Trophoblast cell (in vitro differentiated cells and primary cell): ENCODE results near the gene TROAP.

Source experiments
- DNase-seq, 2 donors: peaks; one replicate each; pipeline ENCODE4 v3.0.0-alpha.2; 2016
- H2AFZ ChIP-seq: 2 replicates; pipeline ENCODE4 v1.6.1; 2013; ENCODE audit warnings: low read length, moderate library complexity, mild to moderate bottlenecking; ENCODE audit not compliant: insufficient read depth, poor library complexity
- H2AK5ac ChIP-seq: 2 replicates; pipeline ENCODE4 v1.6.1; 2013; ENCODE audit warnings: mild to moderate bottlenecking, low read length
- H2BK120ac ChIP-seq: 2 replicates; pipeline ENCODE4 v1.6.1; 2013; ENCODE audit warnings: low read length, mild to moderate bottlenecking, moderate library complexity; ENCODE audit not compliant: insufficient read depth, poor library complexity
- H2BK12ac ChIP-seq: 2 replicates; pipeline ENCODE4 v1.6.1; 2013; ENCODE audit warnings: mild to moderate bottlenecking, low read length, moderate library complexity
- H2BK5ac ChIP-seq: 2 replicates; pipeline ENCODE4 v1.6.1; 2013; ENCODE audit warnings: low read length, low read depth, moderate library complexity, mild to moderate bottlenecking; ENCODE audit not compliant: poor library complexity
- H3K14ac ChIP-seq: 2 replicates; pipeline ENCODE4 v1.6.1; 2013; ENCODE audit warnings: mild to moderate bottlenecking, low read length
- H3K18ac ChIP-seq: 2 replicates; pipeline ENCODE4 v1.6.1; 2013; ENCODE audit warnings: mild to moderate bottlenecking, low read length
- H3K23ac ChIP-seq: 2 replicates; pipeline ENCODE4 v1.6.1; 2013; ENCODE audit warnings: low read length
- H3K27ac ChIP-seq: 2 replicates; pipeline ENCODE4 v1.5.1; 2013; ENCODE audit warnings: low read depth, mild to moderate bottlenecking, inconsistent platforms, low read length, moderate library complexity
- H3K27me3 ChIP-seq: 2 replicates; pipeline ENCODE4 v1.6.1; 2013; ENCODE audit warnings: inconsistent platforms, mild to moderate bottlenecking, low read length, moderate library complexity; ENCODE audit not compliant: insufficient read depth
- H3K36me3 ChIP-seq, 2 experiments: 1 replicate in 1 of 2; 2 replicates in 1 of 2; pipeline ENCODE4 v1.6.1; 2013; ENCODE audit warnings: low read length in 2 of 2, mild to moderate bottlenecking in 2 of 2, moderate library complexity in 1 of 2; ENCODE audit not compliant: insufficient read depth in 2 of 2, control insufficient read depth in 1 of 2
- H3K4ac ChIP-seq: 2 replicates; pipeline ENCODE4 v1.6.1; 2013; ENCODE audit warnings: low read depth, mild to moderate bottlenecking, low read length, moderate library complexity
- H3K4me1 ChIP-seq, 2 experiments: 1 replicate in 1 of 2; 2 replicates in 1 of 2; pipeline ENCODE4 v1.6.1; 2013; ENCODE audit warnings: low read length in 2 of 2, mild to moderate bottlenecking in 2 of 2, moderate library complexity in 1 of 2; ENCODE audit not compliant: insufficient read depth in 2 of 2, control insufficient read depth in 1 of 2
- H3K4me2 ChIP-seq: 2 replicates; pipeline ENCODE4 v1.6.1; 2013; ENCODE audit warnings: inconsistent platforms, mild to moderate bottlenecking, low read length, moderate library complexity
- H3K4me3 ChIP-seq: 2 replicates; pipeline ENCODE4 v1.5.1; 2013; ENCODE audit warnings: mild to moderate bottlenecking, low read depth, low read length, inconsistent platforms
- H3K79me1 ChIP-seq: one replicate; pipeline ENCODE4 v1.6.1; 2013; ENCODE audit warnings: low read length
- H3K79me2 ChIP-seq: 2 replicates; pipeline ENCODE4 v1.6.1; 2013; ENCODE audit warnings: low read length, mild to moderate bottlenecking; ENCODE audit not compliant: control insufficient read depth, insufficient read depth, poor library complexity
- H3K9ac ChIP-seq: 2 replicates; pipeline ENCODE4 v1.6.1; 2013; ENCODE audit warnings: mild to moderate bottlenecking, low read length
- H3K9me3 ChIP-seq: 2 replicates; pipeline ENCODE4 v1.6.1; 2013; ENCODE audit warnings: low read depth, mild to moderate bottlenecking, control low read depth, inconsistent platforms, low read length; ENCODE audit not compliant: insufficient read depth
- H4K12ac ChIP-seq: 2 replicates; pipeline ENCODE4 v1.6.1; 2013; ENCODE audit warnings: low read depth, mild to moderate bottlenecking, low read length, moderate library complexity
- H4K8ac ChIP-seq: 2 replicates; pipeline ENCODE4 v1.6.1; 2013; ENCODE audit warnings: low read depth, mild to moderate bottlenecking, low read length, moderate library complexity
- H4K91ac ChIP-seq: one replicate; pipeline ENCODE4 v1.6.1; 2013; ENCODE audit warnings: low read depth, mild to moderate bottlenecking, low read length, moderate library complexity
- WGBS: extraction: QIAGEN DNeasy Blood & Tissue Kit; methylation state at CpG from one replicate; pipeline ENCODE4 v1.1.7; 2013; ENCODE audit warnings: missing lambda C conversion rate; ENCODE audit not compliant: insufficient read length, insufficient coverage; ENCODE audit errors: extremely low coverage; 5-methylcytosine and 5-hydroxymethylcytosine counted together

The TROAP gene

GRCh38 chr12:49344486-49345050 lies 21.5 kb downstream of the TROAP start:
- Histone ChIP-seq H4K8ac (no peak overlapping the region), H3K27ac (no peak overlapping the region), H3K9me3 (peaks cover 8% of the 10 kb centered on the region), H3K4me1 (peaks cover 21 to 27% of the 10 kb centered on the region in 2 experiments), H3K9ac (no peak overlapping the region), H3K36me3 (no peaks in the 10 kb centered on the region), H3K4me2 (peak overlapping the region; percentile 53), H2AFZ (no peak overlapping the region), H4K91ac (no peak overlapping the region), H3K79me2 (no peaks in the 10 kb centered on the region), H2BK12ac (no peak overlapping the region), H3K4me3 (no peak overlapping the region), H3K4ac (no peak overlapping the region), H3K18ac (no peak overlapping the region), H3K14ac (no peak overlapping the region), H3K27me3 (peaks cover 72% of the 10 kb centered on the region), H4K12ac (no peak overlapping the region), H3K79me1 (no peaks in the 10 kb centered on the region), H2AK5ac (no peak overlapping the region), H2BK5ac (no peak overlapping the region), H2BK120ac (no peak overlapping the region), H3K23ac (no peak overlapping the region)
- WGBS = no CpG with 5 or more reads among the region's 15 CpGs
- DNase-seq = no peak

DNA sequence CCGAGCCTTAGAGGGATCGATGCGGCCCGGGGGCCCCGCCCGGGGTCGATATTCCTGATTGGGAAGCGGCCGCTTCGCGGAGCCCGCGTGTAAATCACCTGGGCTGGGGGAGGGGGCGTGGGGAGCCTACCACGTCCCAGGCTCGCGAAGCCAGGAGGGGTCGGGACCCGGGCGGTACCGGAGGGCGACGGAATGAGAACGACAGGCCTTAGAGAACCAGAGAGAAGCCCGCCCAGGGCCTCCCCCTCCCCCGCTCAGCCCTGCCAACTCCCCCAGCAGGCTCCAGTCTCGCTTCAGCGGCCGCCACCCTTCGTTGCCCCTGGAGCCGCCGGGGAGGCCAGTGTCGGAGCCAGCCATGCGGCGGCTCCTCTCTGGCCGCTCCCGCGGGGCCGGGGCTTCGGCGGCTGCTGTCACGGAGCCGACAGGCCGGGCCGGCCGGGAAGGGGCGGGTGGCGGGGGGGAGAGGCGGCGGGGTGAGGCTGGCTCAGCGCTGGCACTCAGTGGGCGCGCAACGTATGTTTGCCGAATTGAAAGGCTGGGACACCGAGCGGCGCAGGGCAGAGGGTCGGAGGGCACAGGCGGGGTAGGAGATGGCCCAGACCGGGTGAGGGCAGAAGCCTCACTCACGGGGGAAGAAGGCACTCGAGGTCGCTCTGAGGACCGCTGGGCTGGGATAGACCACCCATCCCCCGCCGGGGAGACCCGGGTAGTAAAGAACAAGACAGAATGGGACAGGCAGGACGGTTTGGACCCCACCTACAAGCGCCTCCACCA lies 22.2 kb downstream of the TROAP start:
- Histone ChIP-seq H2BK120ac (no peak overlapping the region), H2BK5ac (no peak overlapping the region), H3K9me3 (peaks cover 8% of the 10 kb centered on the region), H3K79me2 (no peaks in the 10 kb centered on the region), H4K12ac (no peak overlapping the region), H4K8ac (no peak overlapping the region), H3K4me2 (peak overlapping the region; percentile 53), H3K9ac (no peak overlapping the region), H3K18ac (no peak overlapping the region), H3K4ac (no peak overlapping the region), H3K36me3 (no peaks in the 10 kb centered on the region), H3K27ac (no peak overlapping the region), H3K79me1 (no peaks in the 10 kb centered on the region), H3K4me1 (peaks cover 21 to 27% of the 10 kb centered on the region in 2 experiments), H4K91ac (no peak overlapping the region), H3K4me3 (no peak overlapping the region), H3K14ac (no peak overlapping the region), H3K23ac (no peak overlapping the region), H2BK12ac (no peak overlapping the region), H2AFZ (no peak overlapping the region), H3K27me3 (peaks cover 66% of the 10 kb centered on the region), H2AK5ac (no peak overlapping the region)
- no CpG with 5 or more reads among the region's 70 CpGs for WGBS
- no peak for DNase-seq

DNA sequence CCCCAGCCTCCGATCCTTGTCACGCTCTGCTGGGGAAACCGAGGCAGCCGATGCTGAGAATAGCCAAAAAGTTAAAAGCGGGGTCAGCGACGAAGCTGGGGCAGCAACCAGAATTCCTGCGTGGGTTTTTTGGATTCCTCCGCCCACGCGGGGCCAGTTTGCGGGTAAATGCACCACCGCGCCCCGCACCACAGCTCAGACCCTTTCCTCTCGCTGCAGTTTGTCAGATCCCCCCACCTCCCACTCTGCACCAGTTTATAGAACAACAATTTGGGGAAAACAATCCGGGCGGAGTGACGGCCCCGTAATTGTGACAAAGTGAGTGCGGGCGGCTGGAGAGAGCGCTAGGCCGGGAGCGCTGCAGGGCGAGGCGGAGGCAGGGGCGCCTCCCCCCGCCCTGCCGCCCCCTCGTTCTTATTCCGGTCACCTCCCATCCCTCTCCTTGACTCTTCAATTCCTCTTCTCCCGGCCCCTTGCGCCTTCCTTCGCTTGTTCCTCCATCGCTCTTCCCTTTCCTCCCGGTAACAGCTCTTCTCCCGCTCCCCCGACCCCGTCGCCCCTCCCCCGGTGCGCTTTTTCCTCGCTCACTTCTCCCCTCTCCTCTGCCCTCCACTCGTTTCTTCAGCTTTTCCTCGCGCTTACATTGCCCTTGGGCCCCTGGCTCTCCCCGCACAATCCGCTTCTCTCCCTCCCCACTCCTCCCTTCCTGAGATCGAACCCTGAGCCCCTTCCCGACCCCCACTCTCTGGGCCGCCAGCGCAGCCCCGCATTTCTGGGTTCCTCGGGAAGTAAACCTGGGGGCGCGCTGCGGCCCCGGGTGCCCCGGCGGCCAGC lies 23.0 kb downstream of the TROAP start:
- Histone ChIP-seq H4K8ac (no peak overlapping the region), H2AFZ (no peak overlapping the region), H3K4me2 (peak overlapping the region; percentile 51), H3K18ac (no peak overlapping the region), H3K27me3 (peaks cover 60% of the 10 kb centered on the region), H2BK12ac (no peak overlapping the region), H3K14ac (no peak overlapping the region), H3K79me1 (no peaks in the 10 kb centered on the region), H3K23ac (no peak overlapping the region), H4K12ac (no peak overlapping the region), H3K79me2 (no peaks in the 10 kb centered on the region), H3K27ac (no peak overlapping the region), H3K4me3 (no peak overlapping the region), H3K9ac (no peak overlapping the region), H2BK5ac (no peak overlapping the region), H3K36me3 (no peaks in the 10 kb centered on the region), H2BK120ac (no peak overlapping the region), H3K9me3 (peaks cover 8% of the 10 kb centered on the region), H3K4ac (no peak overlapping the region), H2AK5ac (no peak overlapping the region), H3K4me1 (peaks cover 21 to 27% of the 10 kb centered on the region in 2 experiments), H4K91ac (no peak overlapping the region)
- WGBS = no CpG with 5 or more reads among the region's 61 CpGs
- DNase-seq = no peak

DNA sequence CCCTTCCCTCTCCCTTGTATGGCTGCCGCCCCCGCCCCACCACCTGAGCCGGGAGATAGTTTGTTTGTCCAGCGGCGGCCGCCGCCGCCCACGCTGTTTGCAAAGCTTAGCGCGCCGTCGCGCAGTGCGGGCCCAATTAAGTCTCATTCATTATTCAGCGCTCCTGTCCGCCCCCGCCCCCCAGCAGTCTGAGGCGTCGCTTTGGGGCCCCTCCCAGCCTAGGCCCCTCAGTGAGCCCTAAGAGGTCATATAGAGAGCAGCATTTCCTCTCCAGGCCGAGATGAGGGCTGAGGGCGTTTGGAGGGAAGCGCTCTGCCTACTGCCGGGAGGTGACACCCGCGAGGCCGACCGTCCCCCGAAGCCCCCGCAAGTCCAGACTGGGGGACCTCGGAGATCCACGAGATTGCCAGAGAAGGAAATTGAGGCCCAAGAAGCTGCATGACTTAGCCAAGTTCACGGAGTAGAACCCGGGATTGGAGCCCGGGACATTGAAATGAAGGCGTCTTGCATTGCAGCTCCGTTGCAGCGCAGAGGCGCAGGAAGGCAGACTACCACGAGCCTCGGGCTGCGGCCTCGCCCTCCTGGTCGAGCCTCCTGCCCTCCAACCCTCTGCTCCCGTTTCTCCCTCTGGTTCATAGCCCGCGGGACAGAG lies 23.7 kb downstream of the TROAP start, which contains the start of gene DNAJC22:
TSS of gene DNAJC22 (plus strand) at position 230 of the 652 bp plus-strand sequence. CDS start 1,985 bp downstream, outside the sequence.
- Histone ChIP-seq H2BK12ac (no peak within 1 kb of the TSS), H3K4me2 (peak within 1 kb of the TSS; percentile 51), H3K4me1 (peaks cover 21 to 27% of the 10 kb centered on the region in 2 experiments), H2BK120ac (no peak within 1 kb of the TSS), H3K9ac (no peak within 1 kb of the TSS), H3K27ac (no peak within 1 kb of the TSS), H4K8ac (no peak within 1 kb of the TSS), H3K79me2 (no peaks in the 10 kb centered on the region), H3K36me3 (no peaks in the 10 kb centered on the region), H3K9me3 (peaks cover 8% of the 10 kb centered on the region), H3K27me3 (peaks cover 52% of the 10 kb centered on the region), H3K18ac (no peak within 1 kb of the TSS), H2AFZ (no peak within 1 kb of the TSS), H3K79me1 (no peaks in the 10 kb centered on the region), H2AK5ac (no peak within 1 kb of the TSS), H2BK5ac (no peak within 1 kb of the TSS), H3K23ac (no peak within 1 kb of the TSS), H4K12ac (no peak within 1 kb of the TSS), H4K91ac (no peak within 1 kb of the TSS), H3K4me3 (no peak within 1 kb of the TSS), H3K14ac (no peak within 1 kb of the TSS), H3K4ac (no peak within 1 kb of the TSS)
- peak in 1 of 2 donors; percentile 56 for DNase-seq
- WGBS = no CpG with 5 or more reads among the region's 47 CpGs
